IPS-15b (cell line): ENCODE data around the gene BLOC1S1.

Source experiments
- H3K27me3 ChIP-seq: one replicate; pipeline ENCODE4 v1.6.1; 2013; ENCODE audit warnings: low read length; ENCODE audit not compliant: control insufficient read depth, insufficient read depth
- H3K36me3 ChIP-seq: one replicate; pipeline ENCODE4 v1.6.1; 2013; ENCODE audit warnings: low read length; ENCODE audit not compliant: control insufficient read depth, insufficient read depth
- H3K4me1 ChIP-seq: one replicate; pipeline ENCODE4 v1.6.1; 2013; ENCODE audit warnings: mild to moderate bottlenecking, low read length; ENCODE audit not compliant: control insufficient read depth, insufficient read depth
- H3K4me3 ChIP-seq: one replicate; pipeline ENCODE4 v1.5.1; 2013; ENCODE audit warnings: low read depth, low read length
- H3K9ac ChIP-seq: one replicate; pipeline ENCODE4 v1.6.1; 2013; ENCODE audit warnings: low read depth, mild to moderate bottlenecking, low read length
- H3K9me3 ChIP-seq: one replicate; pipeline ENCODE4 v1.6.1; 2013; ENCODE audit warnings: mild to moderate bottlenecking, low read length; ENCODE audit not compliant: control insufficient read depth, insufficient read depth

The BLOC1S1 gene

DNA sequence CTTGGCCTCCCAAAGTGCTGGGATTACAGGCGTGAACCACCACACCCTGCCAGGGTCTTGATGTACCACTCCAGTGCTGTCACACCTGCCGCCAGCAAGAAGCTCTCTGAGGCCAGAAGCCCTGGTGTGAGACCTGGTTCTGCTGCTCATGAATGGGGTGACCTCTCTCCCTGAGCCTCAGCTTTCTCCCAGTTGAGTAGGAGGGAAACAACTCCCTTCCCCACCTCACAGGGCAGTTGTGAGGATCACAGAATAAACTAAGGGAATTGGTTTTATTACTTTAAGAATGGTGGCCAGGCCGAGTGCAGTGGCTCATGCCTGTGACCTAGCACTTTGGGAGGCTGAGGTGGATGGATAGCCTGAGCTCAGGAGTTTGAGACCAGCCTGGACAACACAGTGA is 18.7 kb downstream of the BLOC1S1 start:
- Histone ChIP-seq H3K27me3 (no peaks in the 10 kb centered on the region), H3K9me3 (no peaks in the 10 kb centered on the region), H3K9ac (no peak overlapping the region), H3K36me3 (peaks cover 5% of the 10 kb centered on the region), H3K4me1 (peaks cover 16% of the 10 kb centered on the region), H3K4me3 (no peak overlapping the region)

DNA sequence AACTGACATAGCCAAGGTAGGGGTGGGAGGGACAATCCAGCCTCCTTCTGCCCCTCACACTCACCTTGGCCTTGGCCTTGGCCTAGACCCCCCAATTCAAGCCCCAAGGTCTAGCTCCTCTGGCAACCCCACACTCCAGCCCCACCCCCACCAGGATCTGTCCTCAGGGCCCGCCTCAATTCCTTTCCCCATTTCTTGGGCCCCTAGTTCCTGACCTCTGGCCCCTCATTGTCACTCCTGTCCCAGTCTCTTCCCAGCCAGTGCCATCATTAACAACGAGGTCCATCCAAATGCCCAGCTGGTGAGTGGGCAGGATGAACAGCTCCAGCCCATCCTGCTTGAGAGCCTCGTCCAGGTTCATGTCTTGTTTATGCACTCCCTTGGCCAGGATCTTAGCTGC is 20.2 kb downstream of the BLOC1S1 start:
- Histone ChIP-seq H3K4me3 (no peak overlapping the region), H3K36me3 (peaks cover 5% of the 10 kb centered on the region), H3K4me1 (peaks cover 7% of the 10 kb centered on the region), H3K27me3 (no peaks in the 10 kb centered on the region), H3K9me3 (no peaks in the 10 kb centered on the region), H3K9ac (no peak overlapping the region)

DNA sequence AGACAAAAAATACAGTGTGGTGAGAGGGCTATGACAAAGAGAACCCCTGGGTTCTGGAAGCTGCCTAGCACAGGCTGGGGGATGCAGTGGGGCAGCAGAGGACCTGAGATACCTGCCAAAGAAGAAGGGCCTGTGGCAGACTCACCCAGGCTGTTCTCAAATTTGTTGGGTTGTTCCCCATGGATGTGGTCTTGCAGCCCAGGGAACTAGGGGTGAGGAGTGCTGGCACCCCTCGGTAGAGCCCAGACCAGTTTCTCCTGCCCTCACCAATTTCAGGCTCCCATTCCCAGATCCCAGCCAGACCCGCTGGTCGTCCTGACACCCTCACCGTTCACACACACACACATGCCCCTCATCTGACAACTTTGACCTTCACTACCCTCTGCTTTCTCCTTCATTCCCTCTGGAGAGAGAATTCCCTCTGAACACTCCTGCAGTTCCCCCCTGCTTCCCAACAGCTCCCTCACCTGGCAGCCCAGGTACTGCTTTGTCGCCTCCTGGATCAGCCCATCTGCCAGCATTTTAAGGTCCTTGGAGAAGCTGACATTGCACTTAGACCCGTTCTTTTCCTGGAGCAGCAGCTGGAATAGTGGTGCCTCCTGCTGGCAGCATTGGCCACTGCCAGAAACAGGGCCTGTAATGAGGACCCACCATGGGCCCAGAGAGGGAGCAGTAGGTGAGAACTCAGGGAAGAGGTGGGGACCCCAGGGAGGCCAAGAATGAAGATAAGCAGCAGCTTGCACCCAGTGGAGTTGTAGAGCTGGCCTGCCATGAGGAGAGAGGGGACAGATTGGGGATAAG is 21.1 kb downstream of the BLOC1S1 start:
- peak overlapping the region; percentile 14 for H3K9ac ChIP-seq
- no peaks in the 10 kb centered on the region for H3K27me3 ChIP-seq
- H3K36me3 ChIP-seq: peaks cover 5% of the 10 kb centered on the region
- peaks cover 10% of the 10 kb centered on the region for H3K4me1 ChIP-seq
- no peak overlapping the region for H3K4me3 ChIP-seq
- H3K9me3 ChIP-seq: no peaks in the 10 kb centered on the region

GRCh38 chr12:55737581-55738122 is 21.8 kb downstream of the BLOC1S1 start:
- Histone ChIP-seq H3K4me1 (peaks cover 13% of the 10 kb centered on the region), H3K36me3 (no peaks in the 10 kb centered on the region), H3K4me3 (peak overlapping the region; percentile 76), H3K9me3 (no peaks in the 10 kb centered on the region), H3K9ac (peak overlapping the region; percentile 9), H3K27me3 (no peaks in the 10 kb centered on the region)

GRCh38 chr12:55738123-55739024 is 22.5 kb downstream of the BLOC1S1 start:
- Histone ChIP-seq H3K36me3 (no peaks in the 10 kb centered on the region), H3K27me3 (no peaks in the 10 kb centered on the region), H3K9ac (peak overlapping the region; percentile 9)

GRCh38 chr12:55739025-55739378 is 23.2 kb downstream of the BLOC1S1 start:
- Histone ChIP-seq H3K4me1 (peaks cover 11% of the 10 kb centered on the region), H3K27me3 (no peaks in the 10 kb centered on the region), H3K4me3 (no peak overlapping the region), H3K9me3 (no peaks in the 10 kb centered on the region), H3K9ac (no peak overlapping the region), H3K36me3 (no peaks in the 10 kb centered on the region)

More at GRCh38 chr12:55738123-55739024, 22.5 kb downstream of the BLOC1S1 start:
- Histone ChIP-seq H3K4me3 (peak overlapping the region; percentile 76), H3K9me3 (no peaks in the 10 kb centered on the region), H3K4me1 (peaks cover 11% of the 10 kb centered on the region)

DNA sequence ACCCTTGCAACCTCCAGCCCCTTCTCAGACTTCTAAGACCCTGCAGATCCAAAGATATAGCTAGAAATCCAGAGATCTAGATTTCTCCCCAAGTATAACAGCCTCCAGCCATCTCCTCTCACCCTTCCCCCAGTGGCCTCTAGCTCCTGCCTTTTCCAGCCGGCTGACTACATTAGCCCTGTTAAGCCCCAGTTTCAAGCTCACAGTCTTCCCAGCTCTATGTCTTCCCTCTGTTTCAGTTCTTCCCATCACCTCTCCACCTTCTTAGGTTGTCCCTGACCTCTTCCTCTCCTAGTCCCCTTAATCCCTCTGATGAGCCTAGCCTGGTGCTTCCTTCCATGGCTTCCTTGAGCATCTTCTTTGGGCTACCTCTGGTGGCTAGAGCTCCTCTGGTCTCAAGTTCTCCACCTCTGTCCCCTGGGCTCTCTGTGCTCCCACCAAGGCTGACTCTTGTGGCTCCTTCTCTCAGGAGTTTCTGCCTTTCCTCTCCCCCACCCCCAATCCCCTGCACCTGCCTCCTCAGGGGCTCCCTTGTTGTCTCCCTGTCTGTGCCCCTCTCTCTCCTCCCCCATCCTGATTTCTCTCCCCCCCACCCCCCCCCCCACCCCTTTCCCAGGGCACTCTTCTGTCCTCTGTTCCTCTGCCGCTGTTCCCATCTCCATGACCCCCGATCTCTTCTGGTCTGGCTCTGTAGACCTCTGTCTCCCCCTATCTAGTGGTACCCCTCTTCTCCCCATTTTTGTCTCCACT is 26.3 kb downstream of the BLOC1S1 start:
- Histone ChIP-seq H3K9me3 (no peaks in the 10 kb centered on the region), H3K36me3 (no peaks in the 10 kb centered on the region), H3K27me3 (no peaks in the 10 kb centered on the region), H3K9ac (no peak overlapping the region), H3K4me3 (peak overlapping the region; percentile 59), H3K4me1 (peaks cover 14% of the 10 kb centered on the region)

GRCh38 chr12:55742719-55743405 is 27.0 kb downstream of the BLOC1S1 start, which contains the start of gene GDF11:
GDF11 (plus strand) TSS chr12:55743122; CDS start chr12:55743317, 195 bp downstream.
- H3K4me1 ChIP-seq: peaks cover 21% of the 10 kb centered on the region
- H3K9ac ChIP-seq: peak within 1 kb of the TSS; percentile 94
- peak within 1 kb of the TSS; percentile 94 for H3K4me3 ChIP-seq
- no peaks in the 10 kb centered on the region for H3K9me3 ChIP-seq
- H3K27me3 ChIP-seq: no peaks in the 10 kb centered on the region
- peaks cover 3% of the 10 kb centered on the region for H3K36me3 ChIP-seq

GRCh38 chr12:55743406-55744339 is 27.8 kb downstream of the BLOC1S1 start:
- H3K4me1 ChIP-seq: peaks cover 28% of the 10 kb centered on the region
- H3K27me3 ChIP-seq: no peaks in the 10 kb centered on the region
- peak overlapping the region; percentile 94 for H3K4me3 ChIP-seq
- H3K36me3 ChIP-seq: peaks cover 9% of the 10 kb centered on the region
- no peaks in the 10 kb centered on the region for H3K9me3 ChIP-seq
- peak overlapping the region; percentile 94 for H3K9ac ChIP-seq

DNA sequence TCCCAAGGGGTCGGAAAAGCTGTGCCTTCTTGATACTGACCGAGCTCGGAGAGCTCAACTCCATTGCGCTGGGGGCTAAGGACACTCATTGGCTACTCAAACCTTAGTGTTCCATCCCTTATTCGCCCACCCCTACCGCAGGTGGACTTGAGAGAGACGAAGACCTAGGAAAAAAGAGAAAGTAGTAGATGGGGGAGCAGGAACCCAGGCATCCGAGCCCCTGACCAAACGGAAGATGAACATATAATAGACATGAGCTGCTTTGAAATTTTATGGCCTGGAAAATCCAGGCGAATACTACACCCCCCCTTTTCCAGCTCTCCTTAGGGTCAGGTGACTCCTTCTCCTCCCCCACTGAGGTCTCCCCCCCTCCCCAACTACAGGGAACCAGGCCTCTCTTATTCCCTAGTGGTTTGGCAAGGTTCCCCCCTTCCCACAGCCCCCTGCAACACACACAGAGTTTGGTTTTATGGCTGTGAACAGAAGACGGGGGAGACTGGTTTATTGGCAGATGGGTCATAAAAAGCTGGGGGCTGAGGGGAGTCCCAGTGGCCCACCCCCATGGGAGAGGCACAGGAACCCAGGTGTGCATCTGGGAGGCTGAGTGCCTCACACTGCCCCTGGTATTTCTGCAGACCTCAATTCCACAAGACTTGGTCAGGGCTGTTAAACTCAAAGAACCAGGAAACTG is 28.6 kb downstream of the BLOC1S1 start:
- H3K4me1 ChIP-seq: peaks cover 28% of the 10 kb centered on the region
- peaks cover 18% of the 10 kb centered on the region for H3K36me3 ChIP-seq
- H3K27me3 ChIP-seq: no peaks in the 10 kb centered on the region
- H3K9me3 ChIP-seq: no peaks in the 10 kb centered on the region
- H3K9ac ChIP-seq: peak overlapping the region; percentile 94
- H3K4me3 ChIP-seq: peak overlapping the region; percentile 94
